GM19324 (cell line): ENCODE measurements around the gene RRP1.
"Not testable (repeated sequence)": the region's sequence is repeated elsewhere in the genome, so short reads cannot be mapped to it uniquely, and the experiment has no call there.

Experiments used
- ATAC-seq: cut with Tn5 transposase; IDR thresholded peaks from one replicate; pipeline ENCODE4 v1.9.1; 2021; ENCODE audit warnings: mild to moderate bottlenecking, moderate library complexity; ENCODE audit not compliant: unreplicated experiment, low FRiP score

Gene RRP1

GRCh38 chr21:43814215-43815106 is 25.1 kb downstream of the RRP1 start:
- ATAC-seq = no peak

- ATAC-seq = no peak
Measured at GRCh38 chr21:43815107-43815613, 25.8 kb downstream of the RRP1 start.

- no peak for ATAC-seq
Measured at GRCh38 chr21:43815991-43816390, 26.6 kb downstream of the RRP1 start.

- ATAC-seq = no peak
Measured at GRCh38 chr21:43816611-43817071, 27.3 kb downstream of the RRP1 start.

GRCh38 chr21:43817157-43818086 is 28.0 kb downstream of the RRP1 start:
- ATAC-seq = no peak

GRCh38 chr21:43818685-43819084 is 29.3 kb downstream of the RRP1 start:
- no peak for ATAC-seq

- no peak for ATAC-seq
Measured at GRCh38 chr21:43819511-43820405, 30.4 kb downstream of the RRP1 start.

- ATAC-seq = no peak
Measured at GRCh38 chr21:43820466-43820865, 31.1 kb downstream of the RRP1 start.

GRCh38 chr21:43822166-43822565 is 32.8 kb downstream of the RRP1 start:
- not testable (repeated sequence) for ATAC-seq

- ATAC-seq = not testable (repeated sequence)
Measured at GRCh38 chr21:43822741-43823140, 33.4 kb downstream of the RRP1 start.

- ATAC-seq = no peak
Measured at GRCh38 chr21:43824333-43825241, 35.2 kb downstream of the RRP1 start.

- ATAC-seq = no peak
Measured at GRCh38 chr21:43825242-43825935, 36.0 kb downstream of the RRP1 start.

- ATAC-seq = no peak
Measured at GRCh38 chr21:43825936-43826622, 36.7 kb downstream of the RRP1 start.

GRCh38 chr21:43826623-43826974 is 37.2 kb downstream of the RRP1 start:
- ATAC-seq = no peak

GRCh38 chr21:43827015-43827611 is 37.7 kb downstream of the RRP1 start:
- ATAC-seq = no peak

- no peak for ATAC-seq
Measured at GRCh38 chr21:43829161-43829560, 39.8 kb downstream of the RRP1 start.

- ATAC-seq = no peak
Measured at GRCh38 chr21:43829575-43830119, 40.3 kb downstream of the RRP1 start.
